ENCODE results near the gene ZBTB39.
A peak's percentile ranks its signal among the peaks of the same experiment; 100 is the strongest.
"Not testable (repeated sequence)": the region's sequence is repeated elsewhere in the genome, so short reads cannot be mapped to it uniquely, and the experiment has no call there.

The ZBTB39 gene

GRCh38 chr12:56998981-56999380 is 7.4 kb downstream of the ZBTB39 start:
- no peak for DNase-seq

- no peak for DNase-seq
Observed at GRCh38 chr12:56998316-56998715, 8.0 kb downstream of the ZBTB39 start.

GRCh38 chr12:56996793-56997545 is 9.4 kb downstream of the ZBTB39 start:
- no peak for DNase-seq

GRCh38 chr12:56995930-56996496 is 10.3 kb downstream of the ZBTB39 start:
- no peak for DNase-seq

GRCh38 chr12:56995201-56995929 is 11.0 kb downstream of the ZBTB39 start:
- no peak for DNase-seq

- DNase-seq, result no peak
Observed at GRCh38 chr12:56994231-56994746, 12.1 kb downstream of the ZBTB39 start.

GRCh38 chr12:56993346-56993745 is 13.0 kb downstream of the ZBTB39 start:
- DNase-seq, result no peak

GRCh38 chr12:56991319-56992246 is 14.8 kb downstream of the ZBTB39 start:
- DNase-seq, result no peak

GRCh38 chr12:56990648-56991318 is 15.6 kb downstream of the ZBTB39 start:
- no peak for DNase-seq

- no peak for DNase-seq
Observed at GRCh38 chr12:56989861-56990610, 16.3 kb downstream of the ZBTB39 start.

- DNase-seq, result no peak
Observed at GRCh38 chr12:56988207-56988739, 18.1 kb downstream of the ZBTB39 start.

- DNase-seq, result peak; percentile 45
Observed at GRCh38 chr12:56987551-56988053, 18.7 kb downstream of the ZBTB39 start.

- no peak for DNase-seq
Observed at GRCh38 chr12:56987011-56987410, 19.3 kb downstream of the ZBTB39 start.

GRCh38 chr12:56985714-56986113 is 20.6 kb downstream of the ZBTB39 start:
- DNase-seq, result peak; percentile 28

GRCh38 chr12:56983386-56983785 is 23.0 kb downstream of the ZBTB39 start:
- DNase-seq, result no peak

- DNase-seq, result not testable (repeated sequence)
Observed at GRCh38 chr12:56982578-56983236, 23.6 kb downstream of the ZBTB39 start.

GRCh38 chr12:56980941-56981530 is 25.3 kb downstream of the ZBTB39 start:
- no peak for DNase-seq

GRCh38 chr12:56980268-56980667 is 26.1 kb downstream of the ZBTB39 start:
- DNase-seq, result no peak

GRCh38 chr12:56979628-56980027 is 26.7 kb downstream of the ZBTB39 start:
- DNase-seq, result no peak
